ENCODE measurements around the gene CTRB1. TPM values are rescaled to one million over a fixed set of nuclear protein-coding genes. Genes with fewer than 3 reads are reported as not detected.
A peak's percentile ranks its signal among the peaks of the same experiment; 100 is the strongest.

Gene CTRB1
- total and polyA plus RNA-seq, 2 of the 13 experiments (the other 11 are each of a cell fraction or from before 2014, with no cell fraction given): not detected

- Histone ChIP-seq H3K4me2 (ENCODE audit: low read depth, low read length) (no peak overlapping the region), H3K4me3 (replicated peaks in 1 of 3; ENCODE audit: insufficient read depth in 1 of 3, low read depth in 2 of 3, low read length in 3 of 3) (no peak overlapping the region), H3K9me3 (ENCODE audit: low read length) (no peaks in the 10 kb centered on the region), H3K36me3 (replicated peaks in 1 of 2; ENCODE audit: control insufficient read depth in 1 of 2, insufficient read depth in 2 of 2, low read length in 2 of 2) (peaks cover 21 to 37% of the 10 kb centered on the region in 2 experiments), H3K4me1 (ENCODE audit: insufficient read depth, low read length) (peaks cover 13% of the 10 kb centered on the region), H3K27me3 (ENCODE audit: control insufficient read depth in 1 of 2, insufficient read depth in 2 of 2, low read length in 2 of 2) (peaks cover 9 to 12% of the 10 kb centered on the region in 2 experiments), H3K79me2 (ENCODE audit: insufficient read depth, low read length) (no peaks in the 10 kb centered on the region), H3K9ac (ENCODE audit: insufficient read depth, low read depth, low read length) (no peak overlapping the region), H2AFZ (ENCODE audit: low read length) (no peak overlapping the region), H3K27ac (ENCODE audit: extremely low read length, insufficient read depth, low read length) (no peak overlapping the region), H4K20me1 (ENCODE audit: insufficient read depth, low read length) (peaks cover 1% of the 10 kb centered on the region; the same call in 1 of the 2 replicates)
- no TSS peak for BruUV-seq (replicated peaks)
- no peak for ATAC-seq
- DNase-seq (ENCODE audit: low spot score): no peak
- intact Hi-C loops (cut with micrococcal nuclease; ENCODE audit: unreplicated experiment): loop anchor here (5.0 kb wide), 1 partner anchor 32 kb away; no protein-coding TSS in a partner anchor
- in situ Hi-C loops (cut with HindIII; ENCODE audit: extremely low pct_ligation_motif_present, low pct_unique_long_range_greater_than_20kb): no loop called here
- CTCF ChIA-PET (ENCODE audit: low intra/inter-chr PET ratio, low total read pairs): no interaction called here
- 96% methylated on average over 19 of the region's 48 CpGs for WGBS (ENCODE audit: low lambda C conversion rate)
- POLR2A ChIA-PET: interaction anchor here (1.4 kb wide), 1 partner anchor 16 kb away, joined by 4 read pairs; no protein-coding TSS in a partner anchor
- no peak for FAIRE-seq
- TF ChIP-seq ZMYM4 (CRISPR knock-in tag; IDR thresholded peaks at IDR 0.05) (no peak), ZNF7 (CRISPR knock-in tag; IDR thresholded peaks at IDR 0.05) (no peak), ZNF687 (CRISPR knock-in tag; IDR thresholded peaks at IDR 0.05) (peak; percentile 30), ZC3H13 (CRISPR knock-in tag; IDR thresholded peaks at IDR 0.05) (peak; percentile 23; the same call in 1 of the 2 replicates), PAX8 (CRISPR knock-in tag; IDR thresholded peaks at IDR 0.05; ENCODE audit: borderline replicate concordance) (no peak), AGO2 (optimal IDR thresholded peaks at IDR 0.05; ENCODE audit: low read depth, low read length) (peak; percentile 98), EED (CRISPR knock-in tag; IDR thresholded peaks at IDR 0.05) (0 out of 2 replicates have a peak, but pooled peaks have one; percentile 29), ZNF496 (CRISPR knock-in tag; IDR thresholded peaks at IDR 0.05; ENCODE audit: insufficient replicate concordance) (no peak), NR2C2 (CRISPR knock-in tag; IDR thresholded peaks at IDR 0.05; ENCODE audit: borderline replicate concordance) (no peak), ZBTB33 (CRISPR knock-in tag; IDR thresholded peaks at IDR 0.05) (0 out of 2 replicates have a peak, but pooled peaks have one; percentile 8), ZBTB4 (CRISPR knock-in tag; IDR thresholded peaks at IDR 0.05; ENCODE audit: borderline replicate concordance) (no peak), ZBTB38 (CRISPR knock-in tag; IDR thresholded peaks at IDR 0.05) (peak; percentile 32; the same call in 1 of the 2 replicates), ZNF3 (CRISPR knock-in tag; IDR thresholded peaks at IDR 0.05) (no peak)
Observed at GRCh38 chr16:75229172-75230031, 10.6 kb downstream of the CTRB1 start.
